Ramos (cell line): ENCODE data around the gene HSPB7.
"Not testable (repeated sequence)": the region's sequence is repeated elsewhere in the genome, so short reads cannot be mapped to it uniquely, and the experiment has no call there.

Source experiments
- in situ Hi-C: fragments of 300-500 bp; cut with MboI; formaldehyde crosslinking; loops from one replicate; pipeline ENCODE4 v1.14.3; 2022; ENCODE audit warnings: low sequenced_read_pairs; ENCODE audit not compliant: unreplicated experiment

Gene HSPB7

GRCh38 chr1:16026723-16027484 lies 9.1 kb upstream of the HSPB7 start:
- in situ Hi-C loops, result no loop called here

- in situ Hi-C loops, result not testable (repeated sequence)
Measured at GRCh38 chr1:16026302-16026701, 8.5 kb upstream of the HSPB7 start.

- in situ Hi-C loops, result no loop called here
Measured at GRCh38 chr1:16023050-16023653, 5.3 kb upstream of the HSPB7 start.

GRCh38 chr1:16022393-16022792 lies 4.5 kb upstream of the HSPB7 start:
- in situ Hi-C loops, result no loop called here

GRCh38 chr1:16021681-16022080 lies 3.8 kb upstream of the HSPB7 start, which contains the start of gene CLCNKA:
TSS of gene CLCNKA (plus strand) at chr1:16022036. CDS start at chr1:16022620, 584 bp downstream.
- in situ Hi-C loops, result no loop called here

- in situ Hi-C loops, result not testable (repeated sequence)
Measured at GRCh38 chr1:16020878-16021277, 3.0 kb upstream of the HSPB7 start.

- in situ Hi-C loops, result no loop called here
Measured at GRCh38 chr1:16020325-16020724, 2.5 kb upstream of the HSPB7 start.

GRCh38 chr1:16019644-16020277 lies 1.9 kb upstream of the HSPB7 start:
- in situ Hi-C loops, result no loop called here

GRCh38 chr1:16018749-16019643 lies 1.2 kb upstream of the HSPB7 start:
- in situ Hi-C loops, result no loop called here

- in situ Hi-C loops, result no loop called here
Measured at GRCh38 chr1:16018308-16018707, 465 bp upstream of the HSPB7 start.

- in situ Hi-C loops, result no loop called here
Measured at GRCh38 chr1:16017076-16017460, 775 bp downstream of the HSPB7 start.

GRCh38 chr1:16015960-16016901 lies 1.6 kb downstream of the HSPB7 start:
- in situ Hi-C loops, result no loop called here

GRCh38 chr1:16015491-16015890 lies 2.4 kb downstream of the HSPB7 start:
- in situ Hi-C loops, result no loop called here

- in situ Hi-C loops, result no loop called here
Measured at GRCh38 chr1:16014509-16015482, 3.0 kb downstream of the HSPB7 start.

GRCh38 chr1:16013908-16014258 lies 4.0 kb downstream of the HSPB7 start:
- in situ Hi-C loops, result no loop called here

- in situ Hi-C loops, result no loop called here
Measured at GRCh38 chr1:16013220-16013907, 4.5 kb downstream of the HSPB7 start.

GRCh38 chr1:16012590-16013219 lies 5.1 kb downstream of the HSPB7 start:
- in situ Hi-C loops, result no loop called here
